DOHH2 (cell line): Measurements from ENCODE around the gene UBQLN4.

Experiments used
- EZH2phosphoT487 ChIP-seq: fragments of 200-600 bp; sonication (generic); IDR thresholded peaks from 2 replicates; pipeline ENCODE4 v1.6.1; 2017; ENCODE audit warnings: borderline replicate concordance, mild to moderate bottlenecking, antibody characterized with exemption, low read length, moderate library complexity, mixed read lengths
- TF ChIP-seq, protein P1 (sequence below): fragments of 200-600 bp; sonication (generic); IDR thresholded peaks from one replicate; pipeline ENCODE4 v1.5.1; 2014; ENCODE audit warnings: antibody characterized with exemption, mild to moderate bottlenecking, low read depth, low read length; ENCODE audit not compliant: poor library complexity, severe bottlenecking

DNA sequence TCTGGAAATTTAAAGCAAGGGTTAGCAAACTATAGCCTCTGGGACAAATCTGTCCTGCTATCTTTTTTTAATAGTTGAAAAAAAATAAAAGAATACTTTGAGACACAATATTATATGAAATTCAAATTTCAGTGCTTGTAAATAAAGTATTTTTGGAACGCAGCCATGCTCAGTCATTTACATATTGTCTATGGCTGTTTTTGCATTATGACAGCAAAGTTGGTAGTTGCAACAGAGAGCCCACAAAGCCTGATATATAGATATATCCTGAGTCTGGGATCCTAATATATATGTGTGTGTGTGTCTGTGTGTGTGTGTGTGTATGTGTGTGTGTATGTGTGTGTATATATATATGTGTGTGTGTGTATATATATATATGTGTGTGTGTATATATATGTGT lies 53.6 kb downstream of the UBQLN4 start:
- TF ChIP-seq, protein P1, sequence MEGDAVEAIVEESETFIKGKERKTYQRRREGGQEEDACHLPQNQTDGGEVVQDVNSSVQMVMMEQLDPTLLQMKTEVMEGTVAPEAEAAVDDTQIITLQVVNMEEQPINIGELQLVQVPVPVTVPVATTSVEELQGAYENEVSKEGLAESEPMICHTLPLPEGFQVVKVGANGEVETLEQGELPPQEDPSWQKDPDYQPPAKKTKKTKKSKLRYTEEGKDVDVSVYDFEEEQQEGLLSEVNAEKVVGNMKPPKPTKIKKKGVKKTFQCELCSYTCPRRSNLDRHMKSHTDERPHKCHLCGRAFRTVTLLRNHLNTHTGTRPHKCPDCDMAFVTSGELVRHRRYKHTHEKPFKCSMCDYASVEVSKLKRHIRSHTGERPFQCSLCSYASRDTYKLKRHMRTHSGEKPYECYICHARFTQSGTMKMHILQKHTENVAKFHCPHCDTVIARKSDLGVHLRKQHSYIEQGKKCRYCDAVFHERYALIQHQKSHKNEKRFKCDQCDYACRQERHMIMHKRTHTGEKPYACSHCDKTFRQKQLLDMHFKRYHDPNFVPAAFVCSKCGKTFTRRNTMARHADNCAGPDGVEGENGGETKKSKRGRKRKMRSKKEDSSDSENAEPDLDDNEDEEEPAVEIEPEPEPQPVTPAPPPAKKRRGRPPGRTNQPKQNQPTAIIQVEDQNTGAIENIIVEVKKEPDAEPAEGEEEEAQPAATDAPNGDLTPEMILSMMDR: no peak
- TF ChIP-seq EZH2phosphoT487: no peak
